K562 (cell line): Measurements from ENCODE around the gene SLC1A7. TPM values are rescaled to one million over a fixed set of nuclear protein-coding genes. Genes with fewer than 3 reads are reported as not detected.

Experiments
- ATAC-seq: fragments of 200-7000 bp; cut with Tn5 transposase; 3 replicates; pipeline ENCODE4 v1.9.1; 2020; ENCODE audit warnings: moderate library complexity
- BruUV-seq: library from RNA; stranded (reverse); fragments of 400-500 nt; replicated peaks from 2 replicates; lab custom pipeline; 2021; lab: Mats Ljungman, UMichigan
- CTCF ChIA-PET: fragments of 300-600 bp; formaldehyde crosslinking; extraction: SDS; loops from one replicate; lab custom pipeline; 2021; ENCODE audit warnings: low intra/inter-chr PET ratio; lab: Yijun Ruan, JAX
- POLR2A ChIA-PET: fragments of 300-600, 350-650 bp; sonication (Branson Sonifier 250); formaldehyde crosslinking; extraction: SDS; loops from one replicate; lab custom pipeline; 2021; ENCODE audit warnings: antibody characterized with exemption, inconsistent platforms; lab: Yijun Ruan, JAX
- DNase-seq, 4 experiments: peaks; one replicate each; pipeline versions ENCODE4 v3.0.0 to v3.0.0-alpha.2; 2011 to 2018; ENCODE audit warnings: low spot score in 3 of 4, mixed read lengths in 3 of 4; ENCODE audit errors: extremely low read depth in 1 of 4
- FAIRE-seq: peaks from 2 replicates; lab custom pipeline; 2011; peaks lifted over from hg19 to GRCh38; lab: Jason Lieb, UNC
- H2AFZ ChIP-seq: 2 replicates; pipeline ENCODE4 v1.6.0; 2011; ENCODE audit warnings: low read depth, low read length, control low read depth, inconsistent platforms
- H3K27ac ChIP-seq: fragments of 200-600 bp; 3 replicates; pipeline ENCODE4 v1.8.0; 2011; ENCODE audit warnings: low read depth, mild to moderate bottlenecking, control low read depth, inconsistent platforms, low read length, moderate library complexity, mixed read lengths; ENCODE audit errors: extremely low read depth
- H3K27me3 ChIP-seq, 2 experiments: fragments of 300-600 bp in 1 of 2; 2 replicates in 1 of 2; 3 replicates in 1 of 2; pipeline versions ENCODE4 v1.6.0 to v1.8.0; 2011; ENCODE audit warnings: inconsistent platforms in 2 of 2, low read length in 2 of 2, mild to moderate bottlenecking in 1 of 2, mixed read lengths in 1 of 2, moderate library complexity in 1 of 2; ENCODE audit not compliant: control insufficient read depth in 2 of 2, insufficient read depth in 2 of 2
- H3K36me3 ChIP-seq: fragments of 300-600 bp; 3 replicates; pipeline ENCODE4 v1.8.0; 2011; ENCODE audit warnings: mild to moderate bottlenecking, low read length, inconsistent platforms; ENCODE audit not compliant: control insufficient read depth, insufficient read depth
- H3K4me1 ChIP-seq, 2 experiments: fragments of 200-600 bp in 1 of 2; replicated peaks in 1 of 2; 2 replicates in 1 of 2; 3 replicates in 1 of 2; pipeline versions ENCODE4 v1.5.1 to v1.8.0; 2011; ENCODE audit warnings: inconsistent platforms in 2 of 2, low read length in 2 of 2, mild to moderate bottlenecking in 1 of 2, mixed read lengths in 1 of 2, moderate library complexity in 1 of 2; ENCODE audit not compliant: control insufficient read depth in 2 of 2, insufficient read depth in 2 of 2
- H3K4me2 ChIP-seq: 2 replicates; pipeline ENCODE4 v1.6.1; 2011; ENCODE audit warnings: low read length, control low read depth, inconsistent platforms, mixed read lengths; ENCODE audit not compliant: insufficient read depth
- H3K4me3 ChIP-seq: fragments of 200-600 bp; sonication (generic), shearing (Covaris generic); 2 replicates; pipeline ENCODE4 v1.5.1; 2016; ENCODE audit warnings: control low read depth, inconsistent platforms
- H3K79me2 ChIP-seq: fragments of 200-600 bp; 3 replicates; pipeline ENCODE4 v1.8.0; 2011; ENCODE audit warnings: low read length, inconsistent platforms; ENCODE audit not compliant: control insufficient read depth, insufficient read depth
- H3K9ac ChIP-seq, 2 experiments: 2 replicates each; pipeline versions ENCODE4 v1.6.0 to v1.6.1; 2011; ENCODE audit warnings: low read depth in 2 of 2, low read length in 2 of 2, control low read depth in 1 of 2, inconsistent platforms in 1 of 2, mild to moderate bottlenecking in 1 of 2, mixed read lengths in 1 of 2; ENCODE audit not compliant: insufficient read depth in 1 of 2
- H3K9me1 ChIP-seq: one replicate; pipeline ENCODE4 v1.6.0; 2011; ENCODE audit warnings: inconsistent platforms, mild to moderate bottlenecking, low read length, moderate library complexity; ENCODE audit not compliant: control insufficient read depth, insufficient read depth
- H3K9me3 ChIP-seq: replicated peaks from 2 replicates; pipeline ENCODE4 v1.5.1; 2011; ENCODE audit warnings: low read depth, low read length, inconsistent platforms; ENCODE audit not compliant: control insufficient read depth, insufficient read depth
- H4K20me1 ChIP-seq: replicated peaks from 2 replicates; pipeline ENCODE4 v1.6.1; 2011; ENCODE audit warnings: low read length, inconsistent platforms, mixed read lengths; ENCODE audit not compliant: control insufficient read depth, insufficient read depth
- COPS2 ChIP-seq: fragments of 450-650 bp; conservative IDR thresholded peaks from 2 replicates; pipeline ENCODE4 v1.6.1; 2016; ENCODE audit warnings: mild to moderate bottlenecking, moderate library complexity
- ELF4 ChIP-seq: fragments of 450-650 bp; formaldehyde crosslinking; IDR thresholded peaks from 2 replicates; pipeline ENCODE4 v1.4.0; 2022; ENCODE audit warnings: missing genetic modification characterization
- ELK1 ChIP-seq: sonication (generic); formaldehyde crosslinking; IDR thresholded peaks from 2 replicates; pipeline ENCODE4 v1.8.1; 2022; ENCODE audit warnings: missing genetic modification reagents
- HDAC2 ChIP-seq: fragments of 450-650 bp; IDR thresholded peaks from 2 replicates; pipeline ENCODE4 v1.6.1; 2016; ENCODE audit warnings: mild to moderate bottlenecking
- L3MBTL2 ChIP-seq: fragments of 450-650 bp; IDR thresholded peaks from 2 replicates; pipeline ENCODE4 v1.6.1; 2016; ENCODE audit warnings: mild to moderate bottlenecking, moderate library complexity
- MBD2 ChIP-seq: sonication (generic); IDR thresholded peaks from 2 replicates; pipeline ENCODE4 v1.6.1; 2016; ENCODE audit warnings: low read depth, borderline replicate concordance
- MNT ChIP-seq, 2 experiments: fragments of 450-650 bp; conservative IDR thresholded peaks; 2 replicates each; pipeline ENCODE4 v1.6.1; 2017; ENCODE audit warnings: mild to moderate bottlenecking in 2 of 2, moderate library complexity in 2 of 2
- NFIC ChIP-seq: fragments of 450-650 bp; IDR thresholded peaks from 2 replicates; pipeline ENCODE4 v1.6.1; 2017; ENCODE audit warnings: mild to moderate bottlenecking, inconsistent platforms
- RAD51 ChIP-seq: fragments of 450-650 bp; IDR thresholded peaks from 2 replicates; pipeline ENCODE4 v1.7.1; 2016; ENCODE audit warnings: low read depth, mild to moderate bottlenecking, borderline replicate concordance
- SMAD4 ChIP-seq: fragments of 250-450 bp; sonication (Bioruptor Pico); conservative IDR thresholded peaks from 2 replicates; pipeline ENCODE4 v1.8.0; 2021; ENCODE audit warnings: inconsistent platforms, mild to moderate bottlenecking, moderate library complexity
- TAL1 ChIP-seq: fragments of 450-650 bp; IDR thresholded peaks from 2 replicates; pipeline ENCODE4 v1.6.1; 2016; ENCODE audit warnings: mild to moderate bottlenecking
- TARDBP ChIP-seq: fragments of 450-650 bp; IDR thresholded peaks from 2 replicates; pipeline ENCODE4 v1.6.1; 2016
- TFE3 ChIP-seq: fragments of 450-650 bp; formaldehyde crosslinking; IDR thresholded peaks from 2 replicates; pipeline ENCODE4 v1.4.0; 2020; ENCODE audit warnings: mild to moderate bottlenecking, mixed read lengths
- USF1 ChIP-seq: sonication (generic); formaldehyde crosslinking; IDR thresholded peaks from 2 replicates; pipeline ENCODE4 v1.9.0; 2022; ENCODE audit warnings: mild to moderate bottlenecking, missing genetic modification reagents
- USF2 ChIP-seq: sonication (generic); formaldehyde crosslinking; IDR thresholded peaks from 2 replicates; pipeline ENCODE4 v1.5.0; 2020; ENCODE audit warnings: missing genetic modification reagents
- ZFP30 ChIP-seq: fragments of 250-450 bp; sonication (Bioruptor Pico); IDR thresholded peaks from 2 replicates; pipeline ENCODE4 v1.8.0; 2022; ENCODE audit warnings: moderate library complexity, mild to moderate bottlenecking, inconsistent platforms, borderline replicate concordance
- ZNF347 ChIP-seq: fragments of 450-650 bp; formaldehyde crosslinking; IDR thresholded peaks from 2 replicates; pipeline ENCODE4 v1.4.0; 2020; ENCODE audit warnings: low read depth, mild to moderate bottlenecking, moderate library complexity
- WGBS: fragments of 100-300 bp; shearing (Covaris generic); methylation state at CpG from one replicate; pipeline ENCODE4 v1.1.6; 2016; ENCODE audit warnings: low coverage, mixed read lengths; ENCODE audit not compliant: insufficient coverage; ENCODE audit errors: missing lambda C conversion rate; 5-methylcytosine and 5-hydroxymethylcytosine counted together
- in situ Hi-C: fragments of 300-500 bp; cut with MboI; formaldehyde crosslinking; loops from 4 replicates; pipeline ENCODE4 v1.15.0; 2018; ENCODE audit warnings: inconsistent platforms, mixed read lengths
- intact Hi-C: fragments of 100-400 bp; cut with micrococcal nuclease; formaldehyde crosslinking; loops from 2 replicates; pipeline ENCODE4 v1.14.2; 2022
- polyA plus RNA-seq, 8 experiments: library from polyadenylated mRNA; depleted of rRNA in 4 of 8; stranded (reverse) in 5 of 8; unstranded in 3 of 8; fragments of >200 nt; fragmentation: Nextera tagmentation in 2 of 8; fragmentation: Illumina TruSeq in 1 of 8; extraction: Ambion mirVana in 2 of 8; extraction: Trizol in 1 of 8; gene quantifications; 2 replicates each; pipeline versions ENCODE4 v1.2.1 to v1.2.3, GENCODE V29; 2011 to 2014; ENCODE audit warnings: inconsistent platforms in 1 of 8, missing spikeins in 1 of 8
- total RNA-seq, 7 experiments: library from RNA; depleted of rRNA in 6 of 7; stranded (reverse); fragments of >200 nt in 6 of 7; fragmentation: Illumina TruSeq in 2 of 7; extraction: Trizol in 2 of 7; gene quantifications; 2 replicates each; pipeline versions ENCODE4 v1.2.1 to v1.2.3, GENCODE V29; 2011 to 2021; ENCODE audit warnings: low replicate concordance in 1 of 7

The SLC1A7 gene
- total and polyA plus RNA-seq, 9 of the 15 experiments (the other 6 are each of a cell fraction or from before 2014, with no cell fraction given) = 0.07 TPM; not detected in 8

- TF ChIP-seq ZFP30 (CRISPR knock-in tag) = no peak
- TF ChIP-seq ELF4 (CRISPR knock-in tag) = no peak
- peak; percentile 90 for TF ChIP-seq L3MBTL2
- TF ChIP-seq NFIC = peak; percentile 40
- no peak for TF ChIP-seq TARDBP
- TF ChIP-seq TAL1 = no peak
- TF ChIP-seq HDAC2 = no peak
- peak in 1 of 2 experiments; percentile 58; a peak in 1 of 4 replicates for TF ChIP-seq MNT (conservative IDR thresholded peaks at IDR 0.05)
- TF ChIP-seq ZNF347 (CRISPR knock-in tag) = no peak
- peak; percentile 56 for TF ChIP-seq SMAD4 (CRISPR knock-in tag)
- no peak for TF ChIP-seq COPS2
Measured at GRCh38 chr1:53046930-53047329, 95.5 kb downstream of the SLC1A7 start (continued).

GRCh38 chr1:53044926-53045325, 97.5 kb downstream of the SLC1A7 start:
- FAIRE-seq (no peak), ATAC-seq (0 out of 3 replicates have a peak, but pooled peaks have one; percentile 11), DNase-seq (no peak)
- in situ Hi-C loops (no loop called here), intact Hi-C loops (no loop called here)
- Histone ChIP-seq H3K79me2 (no peaks in the 10 kb centered on the region), H3K4me1 (peaks cover 10 to 22% of the 10 kb centered on the region in 2 experiments), H4K20me1 (no peaks in the 10 kb centered on the region), H2AFZ (no peak overlapping the region), H3K36me3 (peaks cover 20% of the 10 kb centered on the region; the same call in 2 of the 3 replicates), H3K9me3 (no peaks in the 10 kb centered on the region), H3K9ac (no peak overlapping the region), H3K4me2 (no peak overlapping the region), H3K27me3 (no peaks in the 10 kb centered on the region), H3K27ac (no peak overlapping the region), H3K9me1 (no peaks in the 10 kb centered on the region), H3K4me3 (no peak overlapping the region)
- WGBS = 58% methylated on average over 5 of the region's 5 CpGs
- TF ChIP-seq RAD51 (peak; percentile 75; the same call in 1 of the 2 replicates), ELK1 (CRISPR knock-in tag) (no peak), USF1 (peak; percentile 34; the same call in 1 of the 2 replicates), USF2 (peak; percentile 62), TFE3 (peak; percentile 14; the same call in 1 of the 2 replicates), MBD2 (no peak)
- BruUV-seq = no TSS peak
- ChIA-PET CTCF (no interaction called here), POLR2A (interaction anchor here (0.6 kb wide), 1 partner anchor 35 kb away, joined by 3 read pairs; no protein-coding TSS in a partner anchor)
